Stimulated activated naive CD4-positive, alpha-beta T cell treated with Interleukin-2 at 50 U/mL for 16 hours (primary cell): ENCODE results near the gene DRD3.

ENCODE experiments used
- DNase-seq: peaks from one replicate; lab custom pipeline; 2025; lab: John Stamatoyannopoulos, UW

The DRD3 gene

DNA sequence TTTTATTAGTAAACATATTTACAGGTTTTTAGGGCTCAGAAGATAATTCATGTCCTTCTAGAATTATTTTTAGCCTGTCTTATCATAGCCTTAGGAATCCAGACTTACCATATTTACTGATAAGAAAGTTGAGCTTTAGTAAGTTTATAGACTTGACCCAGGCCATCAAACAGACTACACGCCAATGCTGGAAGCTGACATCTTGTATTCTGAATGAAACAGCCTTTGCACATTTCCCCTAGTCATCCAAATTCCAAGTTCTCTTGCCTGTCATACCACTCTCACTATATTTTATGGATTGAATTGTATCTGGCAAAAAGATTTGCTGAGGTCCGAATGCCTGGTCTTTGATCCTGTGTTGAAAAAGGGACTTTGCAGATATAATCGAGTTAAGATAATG is 58.6 kb downstream of the DRD3 start:
- DNase-seq = no peak

DNA sequence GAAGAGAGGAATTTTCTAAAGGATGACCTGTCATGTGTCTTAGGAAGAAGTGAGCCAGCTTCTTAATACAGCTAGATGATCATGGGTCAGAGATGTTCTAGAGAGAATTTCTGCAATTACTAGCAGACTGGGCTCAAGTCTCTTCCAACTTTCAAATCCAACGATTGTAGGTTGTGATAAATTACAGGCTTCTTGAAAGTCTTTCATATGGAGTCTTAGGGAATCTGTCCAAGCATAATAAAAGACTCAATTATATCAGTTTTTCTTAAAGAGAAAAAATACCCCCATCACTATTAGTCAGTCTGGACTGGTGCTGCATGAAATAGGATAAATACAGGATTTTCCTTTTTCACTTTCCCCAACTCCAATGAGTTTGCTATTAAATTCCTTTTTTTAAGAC is 59.1 kb downstream of the DRD3 start:
- no peak for DNase-seq

DNA sequence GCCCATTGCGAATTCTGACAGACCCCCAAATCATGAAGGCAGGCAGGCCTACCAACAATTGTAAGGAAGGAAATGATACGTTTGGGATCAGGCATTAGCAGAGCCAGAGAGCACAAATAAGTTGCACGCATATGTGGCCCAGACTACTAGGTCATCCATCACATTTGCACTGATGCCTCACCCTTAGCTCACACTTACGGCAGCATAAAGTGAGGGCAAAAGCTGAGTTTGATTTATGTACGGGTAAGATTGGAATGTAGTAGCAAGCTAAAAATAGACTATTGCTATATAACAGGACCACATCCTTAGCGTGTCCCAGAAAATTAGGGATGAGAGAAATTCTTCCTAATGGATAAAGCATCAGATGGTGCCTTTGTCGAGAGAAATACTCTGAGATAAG is 63.7 kb downstream of the DRD3 start:
- DNase-seq = no peak

DNA sequence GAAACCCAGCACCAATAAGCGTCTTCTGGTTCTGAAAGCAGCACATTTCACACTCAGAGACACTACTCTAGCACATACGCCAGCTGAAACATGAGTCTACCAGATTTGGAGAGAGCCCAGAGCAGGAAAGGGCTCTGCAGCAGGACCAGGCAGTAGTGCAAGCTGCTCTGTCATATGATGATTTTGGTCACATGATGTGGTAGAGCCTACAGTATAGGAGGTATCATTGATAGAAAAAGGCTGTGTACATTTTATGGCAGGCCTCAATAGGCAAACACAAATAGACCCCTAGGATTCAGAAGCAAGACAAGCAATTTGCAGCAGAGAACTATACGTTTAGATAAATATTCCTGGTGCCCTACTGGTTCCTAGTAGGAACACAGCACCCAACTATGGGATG is 64.1 kb downstream of the DRD3 start:
- DNase-seq = no peak

DNA sequence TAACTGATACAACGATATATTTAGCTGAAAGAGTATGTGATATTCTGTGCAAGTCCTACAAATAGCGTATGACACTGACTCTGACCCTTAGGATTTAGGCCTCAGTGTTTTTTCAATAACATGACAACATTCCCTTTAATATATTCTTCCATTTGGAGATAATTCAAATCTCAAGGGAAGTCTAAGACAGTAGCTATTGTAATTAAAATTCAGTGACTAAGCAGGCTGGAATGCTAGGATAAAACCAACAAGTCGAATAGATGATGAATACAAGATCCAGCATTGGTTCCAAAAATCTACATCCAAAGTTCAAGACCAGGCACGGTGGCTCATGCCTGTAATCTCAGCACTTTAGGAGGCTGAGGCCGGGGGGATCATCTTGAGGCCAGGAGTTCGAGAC is 66.2 kb downstream of the DRD3 start:
- no peak for DNase-seq

DNA sequence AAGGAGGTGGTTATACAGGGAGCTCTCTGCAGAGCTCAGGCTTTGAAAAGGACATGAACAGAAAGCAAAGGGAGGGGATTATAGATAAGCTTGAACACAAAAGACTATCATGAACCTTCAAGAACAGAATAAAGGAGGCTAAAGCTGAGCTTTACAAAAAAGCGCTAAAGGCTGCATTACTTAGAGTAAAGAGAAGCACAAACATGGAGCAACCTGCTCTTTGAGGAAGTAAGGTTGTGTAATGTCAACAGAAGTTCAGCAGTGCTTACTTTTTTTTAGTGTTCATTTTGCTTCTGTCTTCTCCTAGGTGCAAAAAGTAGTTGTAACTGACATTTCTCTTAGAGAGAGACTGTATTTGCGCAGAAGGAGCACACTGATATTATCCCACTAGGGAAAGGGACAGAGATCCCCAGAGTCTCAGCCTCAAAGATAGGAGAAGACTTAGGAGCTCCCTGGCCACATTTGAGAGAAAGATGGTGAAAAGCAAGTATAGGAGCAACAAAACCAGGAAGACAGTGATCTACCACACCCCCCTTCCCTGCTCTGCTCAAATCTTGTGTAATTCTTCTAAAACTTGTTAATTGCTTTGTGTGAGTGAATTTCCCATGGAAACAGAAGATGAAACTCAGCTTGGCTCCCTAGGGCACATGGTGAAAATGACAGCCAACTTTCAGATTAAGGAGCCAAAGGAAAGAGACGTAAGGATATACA is 67.6 kb downstream of the DRD3 start:
- no peak for DNase-seq

DNA sequence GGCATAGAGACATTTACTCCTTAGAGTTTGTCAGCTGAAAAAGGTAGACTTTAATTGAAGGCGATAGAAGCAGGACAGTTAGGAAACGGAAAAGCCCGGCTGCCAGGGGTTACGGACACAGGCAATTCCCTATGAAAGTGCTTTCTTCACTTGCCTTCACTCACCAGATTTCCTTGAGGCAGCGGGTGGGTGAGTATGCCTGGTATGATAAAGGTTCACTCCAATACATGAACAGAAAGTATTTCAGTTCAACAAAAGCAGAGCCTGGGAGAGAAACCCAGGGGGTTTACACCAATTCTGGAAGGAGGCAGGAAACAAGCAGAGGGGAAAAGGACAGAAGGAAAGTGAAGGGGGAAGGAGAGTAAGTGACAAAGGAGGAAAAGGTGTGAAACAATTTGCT is 68.4 kb downstream of the DRD3 start:
- no peak for DNase-seq

DNA sequence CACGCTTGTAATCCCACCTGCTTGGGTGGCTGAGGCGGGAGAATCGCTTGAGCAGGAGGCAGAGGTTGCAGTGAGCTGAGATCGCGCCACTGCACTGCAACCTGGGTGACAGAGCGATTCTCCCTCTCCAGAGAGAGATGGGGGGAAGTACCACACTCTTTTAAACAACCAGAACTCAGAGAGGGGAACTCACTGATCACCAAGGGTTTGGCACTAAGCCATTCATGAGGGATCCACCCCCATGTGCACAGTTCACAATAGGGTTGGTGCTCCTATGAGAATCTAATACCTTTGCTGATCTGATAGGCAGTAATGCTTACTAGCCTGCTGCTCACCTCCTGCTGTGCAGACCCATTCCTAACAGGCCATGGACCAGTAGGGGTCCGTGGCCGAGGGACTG is 70.7 kb downstream of the DRD3 start:
- no peak for DNase-seq

DNA sequence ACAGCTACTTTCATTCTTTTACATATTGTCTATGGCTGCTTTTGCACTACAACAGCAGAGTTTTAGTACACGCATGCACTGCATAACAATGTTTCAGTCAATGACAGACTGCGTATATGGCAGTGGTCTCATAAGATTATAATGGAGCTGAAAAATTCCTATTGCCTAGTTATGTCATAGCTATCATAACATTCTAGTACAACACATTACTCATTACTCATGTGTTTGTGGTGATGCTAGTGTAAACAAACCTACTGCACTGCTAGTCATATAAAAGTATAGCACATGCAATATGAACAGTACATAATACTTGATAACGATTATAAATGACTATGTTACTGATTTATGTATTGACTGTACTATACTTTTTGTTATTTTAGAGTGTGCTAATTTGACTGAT is 74.4 kb downstream of the DRD3 start:
- no peak for DNase-seq

DNA sequence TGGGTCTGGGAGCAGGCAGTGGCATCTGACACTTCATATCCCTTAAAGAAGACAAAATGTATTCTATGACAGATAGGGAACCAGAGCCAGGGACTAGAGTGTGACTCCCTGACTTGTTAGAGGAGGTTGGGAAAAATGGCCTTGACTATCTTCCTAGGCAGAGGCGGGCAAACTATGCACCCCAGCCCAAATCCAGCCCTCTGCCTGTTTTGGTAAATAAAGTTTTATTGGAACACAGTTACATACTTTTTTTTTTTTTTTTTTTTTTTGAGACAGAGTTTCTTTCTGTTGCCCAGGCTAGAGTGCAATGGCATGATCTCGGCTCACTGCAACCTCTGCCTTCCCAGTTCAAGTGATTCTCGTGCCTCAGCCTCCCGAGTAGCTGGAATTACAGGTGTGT is 75.0 kb downstream of the DRD3 start:
- DNase-seq = no peak

DNA sequence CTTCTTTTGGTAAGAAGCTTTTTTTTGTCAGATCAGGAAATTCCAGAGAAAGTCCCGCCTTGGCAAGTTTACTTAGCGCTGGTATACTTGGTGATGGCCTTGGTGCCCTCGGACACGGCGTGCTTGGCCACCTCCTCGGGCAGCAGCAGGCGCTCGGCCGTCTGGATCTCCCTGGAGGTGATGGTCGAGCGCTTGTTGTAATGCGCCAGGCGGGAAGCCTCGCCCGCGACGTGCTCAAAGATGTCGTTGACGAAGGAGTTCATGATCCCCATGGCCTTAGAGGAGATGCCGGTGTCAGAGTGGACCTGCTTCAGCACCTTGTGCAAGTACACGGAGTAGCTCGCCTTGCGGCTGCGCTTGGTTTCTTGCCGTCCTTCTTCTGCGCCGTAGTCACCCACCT is 75.7 kb downstream of the DRD3 start:
- DNase-seq = no peak

DNA sequence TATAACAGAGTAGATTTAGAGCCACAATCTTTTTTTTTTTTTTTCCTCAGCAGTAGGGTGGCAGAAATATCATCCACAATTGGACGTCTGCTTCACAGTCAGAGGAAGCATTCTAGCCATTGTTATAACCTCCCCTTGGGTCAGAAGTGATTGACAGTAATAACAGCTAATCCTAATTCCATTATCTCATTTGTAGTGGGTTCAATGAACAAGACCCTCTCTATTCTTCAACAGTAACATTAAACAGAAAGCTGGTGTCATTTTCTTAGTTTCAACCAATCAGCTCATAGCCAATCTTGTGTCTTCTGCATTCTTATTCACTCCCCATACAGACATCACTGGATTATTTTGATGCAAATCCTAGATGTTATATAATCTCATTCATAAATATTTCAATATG is 77.8 kb downstream of the DRD3 start:
- DNase-seq = no peak

DNA sequence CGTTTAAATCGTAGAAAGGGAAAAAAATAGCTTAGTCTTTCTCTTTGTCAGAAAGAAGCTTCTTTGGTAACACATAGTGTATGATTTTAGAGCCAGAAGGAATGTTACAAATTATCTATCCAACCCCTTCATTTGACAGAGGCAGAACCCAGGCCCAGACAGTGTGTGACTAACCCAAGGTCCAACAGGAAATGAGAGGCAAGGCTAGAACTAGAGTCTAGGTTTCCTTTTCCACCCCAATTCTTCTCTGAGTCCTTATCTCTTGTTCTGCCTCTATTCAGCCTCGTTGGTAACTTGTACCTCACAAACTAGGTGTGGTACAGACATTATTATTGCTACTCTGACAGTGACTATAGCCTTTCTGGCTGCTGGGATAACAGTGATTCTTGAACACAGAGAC is 83.1 kb downstream of the DRD3 start:
- DNase-seq = no peak

DNA sequence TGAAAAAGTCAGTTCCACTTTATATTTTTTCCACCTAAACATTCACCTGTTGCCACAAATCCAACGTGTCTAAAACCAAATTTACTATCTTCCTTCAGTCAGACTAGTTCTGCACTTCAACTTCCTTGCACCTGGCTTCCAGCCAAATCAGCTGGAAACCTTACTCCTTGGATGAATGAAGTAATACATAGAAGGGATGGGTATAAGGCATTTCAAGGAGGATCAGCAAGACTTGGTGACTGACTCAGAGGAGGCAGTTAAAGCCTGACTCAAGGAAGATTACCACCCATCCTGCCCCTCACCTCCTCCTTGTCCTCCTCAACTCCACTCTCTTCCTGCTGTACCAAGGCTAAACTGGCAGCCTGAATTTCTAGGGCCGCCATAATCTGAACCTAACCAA is 85.3 kb downstream of the DRD3 start:
- DNase-seq = no peak

DNA sequence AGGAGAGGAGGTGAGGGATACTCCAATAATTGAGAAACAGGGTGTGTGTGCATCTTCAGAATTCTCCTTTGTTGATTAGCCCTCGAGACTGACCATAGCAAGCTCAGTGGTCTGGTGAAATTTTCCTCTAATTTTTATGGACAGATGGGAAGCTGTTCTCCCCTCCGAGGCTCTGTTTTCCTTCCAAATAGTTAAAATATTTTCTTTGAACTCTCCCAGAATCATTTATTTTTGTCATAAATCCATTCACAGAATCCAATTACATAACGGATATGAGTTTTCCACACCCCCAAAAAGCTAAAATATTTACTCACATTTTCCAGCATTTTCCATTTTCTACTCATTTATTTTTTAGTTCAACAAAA is 85.9 kb downstream of the DRD3 start:
- DNase-seq = no peak

DNA sequence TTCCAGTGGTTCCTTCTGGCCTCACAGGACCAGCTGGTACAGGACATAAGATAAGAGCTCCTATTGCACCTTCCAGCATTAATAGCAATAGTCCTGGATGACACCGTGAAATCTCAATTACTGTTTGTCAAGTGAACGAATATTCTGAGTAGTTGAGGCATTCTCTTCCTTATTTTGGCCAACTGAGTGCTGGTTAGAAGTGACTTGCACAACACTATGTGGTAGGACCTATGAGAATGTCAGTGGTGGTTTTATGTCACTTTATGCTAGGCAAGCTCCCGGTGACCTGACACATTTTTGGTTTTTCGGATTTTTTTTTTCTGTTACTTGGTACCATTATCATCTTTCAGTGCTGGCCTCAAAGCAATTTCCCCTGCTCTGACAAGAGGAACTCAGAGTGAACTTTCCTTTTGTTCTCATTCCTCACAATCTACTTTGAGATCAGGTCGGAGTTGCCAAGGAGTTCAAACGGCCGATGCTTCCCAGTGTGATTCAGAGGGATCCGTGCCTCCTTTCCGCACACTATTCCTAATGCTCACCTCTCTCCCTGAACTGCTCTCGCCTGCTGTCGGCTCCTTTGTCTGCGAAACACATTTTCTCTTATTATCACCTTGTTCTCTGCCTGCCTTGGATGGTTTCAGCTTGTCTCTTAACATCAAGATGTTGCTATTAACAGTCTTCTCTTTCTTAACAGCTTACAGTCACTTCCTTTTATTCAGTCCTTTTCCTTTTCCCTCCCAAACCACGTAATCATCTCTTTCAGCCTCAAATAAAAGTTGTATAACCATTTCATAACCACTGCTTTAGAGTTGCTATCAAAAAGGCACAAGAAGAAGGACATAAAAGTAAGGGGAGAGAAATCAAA is 86.5 kb downstream of the DRD3 start:
- no peak for DNase-seq

DNA sequence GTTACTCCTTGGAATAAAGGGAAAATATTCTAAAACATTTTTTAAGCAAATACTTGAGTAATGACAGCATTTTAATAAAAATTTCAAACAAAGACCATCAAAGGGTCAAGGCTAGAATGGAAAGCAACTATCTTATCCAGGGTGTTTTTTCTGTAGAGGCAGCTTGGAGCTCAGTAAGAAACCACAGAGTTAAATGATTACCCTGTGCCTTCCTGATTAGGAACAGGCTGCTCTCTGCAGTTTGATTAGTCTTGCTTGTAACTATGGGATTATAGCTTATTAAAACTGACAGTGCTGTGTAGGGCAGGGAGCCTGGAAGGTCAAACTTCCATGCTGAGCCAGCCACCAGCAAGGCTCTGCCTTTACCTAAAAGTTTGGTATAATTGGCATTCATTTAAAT is 89.2 kb downstream of the DRD3 start:
- no peak for DNase-seq

DNA sequence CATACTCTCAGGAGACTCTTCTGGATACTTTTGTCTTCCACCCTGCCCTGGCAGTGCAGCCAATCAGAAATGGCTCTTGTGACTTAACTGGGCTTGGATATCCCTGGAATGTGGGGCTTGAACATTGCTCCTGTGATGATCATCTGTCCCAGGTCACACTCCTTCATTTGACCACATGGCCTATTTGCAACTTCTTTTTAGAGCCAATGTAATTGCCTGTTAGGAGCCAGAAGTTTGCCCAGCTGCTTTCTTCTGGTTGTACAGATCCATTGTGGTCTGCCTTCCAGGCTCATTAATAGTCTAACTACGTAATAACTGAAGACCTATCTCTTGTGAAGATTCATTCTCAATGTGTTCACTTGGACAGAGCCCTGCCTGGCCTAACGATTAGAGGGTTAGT is 92.5 kb downstream of the DRD3 start:
- no peak for DNase-seq

DNA sequence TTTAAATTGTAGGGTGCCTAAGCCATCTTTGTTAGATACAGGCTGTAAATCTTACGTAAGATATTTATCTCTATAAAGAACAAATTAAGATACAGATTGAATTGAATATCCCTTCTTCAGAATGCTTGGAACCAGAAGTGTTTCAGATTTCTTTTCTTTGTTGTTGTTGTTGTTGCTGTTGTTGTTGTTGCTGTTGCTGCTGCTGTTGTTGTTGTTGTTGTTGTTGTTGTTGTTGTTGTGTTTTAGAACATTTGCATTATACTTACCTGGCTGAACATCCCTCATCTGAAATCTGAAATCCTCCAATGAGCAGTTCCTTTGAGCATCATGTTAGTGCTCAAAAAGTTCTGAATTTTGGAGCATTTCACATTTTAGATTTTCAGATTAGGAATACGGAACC is 95.7 kb downstream of the DRD3 start:
- no peak for DNase-seq

DNA sequence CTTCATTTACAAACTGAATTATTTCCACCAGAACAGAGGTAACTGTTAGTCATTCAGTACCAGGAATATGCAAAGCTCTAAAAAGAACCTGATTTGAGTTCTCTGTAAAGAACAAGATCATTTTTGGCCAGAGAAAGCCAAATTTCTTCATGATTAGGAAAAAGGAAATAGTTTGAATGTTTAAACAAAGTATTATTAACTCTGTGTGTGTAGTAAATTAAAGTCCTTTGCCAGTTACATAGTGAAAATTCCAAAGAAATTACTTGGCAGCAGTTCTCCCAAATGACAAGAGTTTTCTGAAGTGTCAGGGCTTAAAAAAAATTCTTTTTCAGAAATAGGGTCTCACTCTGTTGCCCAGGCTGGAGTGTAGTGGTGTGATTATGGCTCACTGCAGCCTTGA is 97.8 kb downstream of the DRD3 start:
- no peak for DNase-seq

DNA sequence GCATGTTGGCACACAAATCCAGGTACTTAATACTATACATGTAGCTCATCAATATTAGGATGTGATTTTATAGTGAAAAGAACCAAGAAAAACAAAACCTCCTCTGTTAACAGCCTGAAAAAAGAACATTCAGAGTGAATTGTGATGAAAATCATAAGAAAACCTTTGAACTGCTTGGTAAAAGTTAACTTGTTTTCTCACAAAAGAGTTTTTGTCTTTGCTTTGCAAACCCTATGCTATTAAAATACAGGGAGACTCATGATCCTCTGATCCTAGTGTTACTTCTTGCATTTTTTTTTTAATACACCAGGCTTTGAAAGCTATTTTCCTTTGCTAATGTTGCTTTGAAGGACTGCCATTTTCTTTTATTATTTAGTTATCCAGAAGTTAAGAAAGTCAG is 98.7 kb downstream of the DRD3 start:
- DNase-seq = no peak

DNA sequence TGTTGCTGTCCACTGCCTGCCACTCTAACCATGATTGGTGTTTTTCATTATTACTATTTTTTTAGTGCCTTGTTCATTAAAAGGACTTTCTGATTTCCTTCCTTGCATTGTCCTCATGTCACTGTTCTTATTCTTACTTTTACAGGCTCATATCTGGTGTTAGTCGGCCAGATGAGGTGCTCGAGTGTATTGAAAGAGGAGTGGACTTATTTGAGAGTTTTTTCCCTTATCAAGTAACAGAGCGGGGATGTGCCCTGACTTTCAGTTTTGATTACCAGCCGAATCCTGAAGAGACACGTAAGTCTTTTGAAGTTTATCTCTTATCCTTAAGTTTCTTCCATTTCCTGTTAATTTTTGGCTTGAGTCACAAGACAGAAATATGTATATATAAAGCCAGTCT is 99.1 kb downstream of the DRD3 start:
- DNase-seq = no peak

DNA sequence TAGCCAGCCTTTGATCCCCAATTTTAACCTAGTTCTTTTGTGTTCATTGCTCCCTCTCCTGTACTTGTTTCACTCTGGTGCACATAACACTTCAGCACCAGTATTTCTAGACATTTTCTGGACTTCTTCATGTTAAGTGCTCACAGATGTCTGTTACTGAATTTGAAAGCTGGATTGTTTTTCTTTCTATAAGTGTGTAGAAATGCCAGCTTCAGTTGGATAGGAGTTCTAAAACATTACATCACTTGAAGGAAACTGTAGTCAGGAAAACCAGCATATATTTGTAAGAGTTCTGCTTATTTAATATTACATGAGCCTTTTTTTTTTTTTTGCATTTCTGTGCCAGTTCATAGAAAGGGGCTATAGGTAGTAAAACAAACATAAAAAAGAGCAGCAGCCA is 100.7 kb downstream of the DRD3 start:
- DNase-seq = no peak
